KBM-7 (cell line): ENCODE results near the gene ABCB8.
"Not testable (repeated sequence)": the region's sequence is repeated elsewhere in the genome, so short reads cannot be mapped to it uniquely, and the experiment has no call there.

ENCODE experiments used
- DNase-seq: peaks from one replicate; pipeline ENCODE4 v3.0.0-alpha.2; 2015
- in situ Hi-C: fragments of 300-500 bp; cut with MboI; formaldehyde crosslinking; loops from 2 replicates; pipeline ENCODE4 v1.14.3; 2020; ENCODE audit warnings: low sequenced_read_pairs, low pct_unique_long_range_greater_than_20kb, mixed read lengths

Gene ABCB8

GRCh38 chr7:151027728-151028130, 521 bp upstream of the ABCB8 start:
- DNase-seq, in situ Hi-C loops: not testable (repeated sequence)

DNA sequence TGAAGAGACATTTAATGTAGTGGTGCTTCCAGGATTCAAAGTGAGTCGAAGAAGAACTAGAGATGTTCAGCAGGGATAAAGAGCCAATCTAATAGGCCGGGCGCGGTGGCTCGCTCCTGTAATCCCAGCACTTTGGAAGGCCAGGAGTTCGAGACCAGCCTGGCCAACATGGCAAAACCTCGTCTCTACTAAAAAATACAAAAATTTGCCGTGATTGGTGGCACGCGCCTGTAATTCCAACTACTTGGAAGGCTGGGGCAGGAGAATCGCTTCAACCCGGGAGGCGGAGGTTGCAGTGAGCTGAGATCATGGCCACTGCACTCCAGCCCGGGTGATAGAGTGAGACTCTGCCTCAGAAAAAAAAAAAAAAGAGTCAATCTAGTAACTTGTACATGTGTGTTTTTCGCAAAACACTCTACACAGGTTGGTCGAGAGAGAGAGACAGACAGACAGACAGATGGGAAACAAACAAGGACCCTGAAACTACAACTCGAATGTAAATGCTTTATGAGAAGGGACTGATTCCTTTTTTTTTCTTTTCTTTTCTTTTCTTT, 775 bp downstream of the ABCB8 start:
- in situ Hi-C loops = no loop called here
- DNase-seq = no peak

DNA sequence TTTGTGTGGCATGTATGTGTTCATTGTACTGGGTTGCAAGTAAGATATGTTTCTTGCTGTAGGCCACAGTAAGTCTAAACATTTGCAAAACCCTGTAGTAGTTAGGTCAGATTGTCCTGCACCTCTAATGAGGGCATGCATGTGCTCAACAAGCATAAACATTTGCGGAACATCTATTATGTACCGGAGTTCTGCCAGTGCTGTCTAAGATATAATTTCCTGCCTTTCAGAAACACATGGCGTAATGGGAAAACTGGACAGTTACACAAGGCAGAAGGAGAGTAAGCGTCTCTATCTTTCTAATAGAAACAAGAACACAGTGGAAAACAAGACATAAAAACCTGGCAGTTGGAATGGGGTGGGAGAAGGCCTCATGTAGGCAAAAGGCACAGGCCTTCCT, 2.8 kb downstream of the ABCB8 start:
- no peak for DNase-seq
- in situ Hi-C loops = no loop called here

- in situ Hi-C loops = no loop called here
- no peak for DNase-seq
Observed at GRCh38 chr7:151032936-151033863, 5.0 kb downstream of the ABCB8 start.

- no peak for DNase-seq
- in situ Hi-C loops = no loop called here
Observed at GRCh38 chr7:151033864-151034249, 5.6 kb downstream of the ABCB8 start.

- DNase-seq = no peak
- in situ Hi-C loops = no loop called here
Observed at GRCh38 chr7:151034312-151035025, 6.2 kb downstream of the ABCB8 start.

GRCh38 chr7:151035026-151035717, 6.9 kb downstream of the ABCB8 start:
- no peak for DNase-seq
- in situ Hi-C loops = no loop called here

DNA sequence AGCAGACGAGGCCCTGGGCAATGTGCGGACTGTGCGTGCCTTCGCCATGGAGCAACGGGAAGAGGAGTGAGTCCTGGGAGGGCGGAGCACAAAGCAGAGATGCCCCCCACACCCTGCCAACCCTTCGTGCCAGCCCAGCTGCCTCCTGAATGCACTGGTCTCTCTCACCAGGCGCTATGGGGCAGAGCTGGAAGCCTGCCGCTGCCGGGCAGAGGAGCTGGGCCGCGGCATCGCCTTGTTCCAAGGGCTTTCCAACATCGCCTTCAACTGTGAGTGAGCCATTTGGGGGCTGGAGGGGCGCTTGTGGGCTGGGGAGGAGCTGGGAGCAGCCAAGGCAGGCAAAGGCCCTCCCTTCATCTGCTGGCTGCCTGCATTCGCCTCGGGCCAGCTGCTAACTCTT, 7.7 kb downstream of the ABCB8 start:
- DNase-seq = no peak
- in situ Hi-C loops = no loop called here

GRCh38 chr7:151038951-151039849, 10.9 kb downstream of the ABCB8 start:
- DNase-seq = peak; percentile 75
- in situ Hi-C loops = no loop called here

GRCh38 chr7:151039850-151040548, 11.7 kb downstream of the ABCB8 start:
- no peak for DNase-seq
- in situ Hi-C loops = no loop called here

DNA sequence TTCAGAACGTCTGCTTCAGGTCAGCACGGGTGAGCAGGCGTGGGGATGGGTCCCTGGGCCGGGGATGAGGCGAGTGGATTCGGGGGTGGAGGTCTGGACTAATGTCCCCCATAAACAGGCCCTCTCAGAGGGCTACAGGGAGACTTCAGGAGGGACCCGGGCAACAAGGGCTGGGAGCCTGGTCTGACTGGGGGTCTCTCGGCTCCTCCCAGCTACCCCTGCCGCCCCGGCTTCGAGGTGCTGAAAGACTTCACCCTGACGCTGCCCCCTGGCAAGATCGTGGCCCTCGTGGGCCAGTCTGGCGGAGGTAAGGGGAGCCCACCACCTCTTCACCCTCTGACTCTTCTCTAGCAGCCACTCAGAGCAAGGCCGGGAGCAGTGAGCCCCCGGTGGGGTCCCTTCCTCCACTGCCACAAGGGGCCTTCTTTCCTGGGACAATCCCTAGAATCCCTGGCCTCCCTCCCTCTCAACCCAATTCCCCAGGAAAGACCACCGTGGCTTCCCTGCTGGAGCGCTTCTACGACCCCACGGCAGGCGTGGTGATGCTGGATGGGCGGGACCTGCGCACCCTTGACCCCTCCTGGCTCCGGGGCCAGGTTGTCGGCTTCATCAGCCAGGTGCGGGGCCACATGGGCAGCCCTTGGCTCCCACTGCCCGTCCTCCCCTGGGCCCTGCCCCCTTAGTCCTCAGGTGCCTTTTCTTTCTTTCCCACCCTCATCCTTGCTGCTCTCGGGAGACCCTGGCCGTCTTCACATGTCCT, 12.5 kb downstream of the ABCB8 start:
- DNase-seq = no peak
- in situ Hi-C loops = no loop called here

- in situ Hi-C loops, DNase-seq: not testable (repeated sequence)
Observed at GRCh38 chr7:151043449-151043848, 15.2 kb downstream of the ABCB8 start.

DNA sequence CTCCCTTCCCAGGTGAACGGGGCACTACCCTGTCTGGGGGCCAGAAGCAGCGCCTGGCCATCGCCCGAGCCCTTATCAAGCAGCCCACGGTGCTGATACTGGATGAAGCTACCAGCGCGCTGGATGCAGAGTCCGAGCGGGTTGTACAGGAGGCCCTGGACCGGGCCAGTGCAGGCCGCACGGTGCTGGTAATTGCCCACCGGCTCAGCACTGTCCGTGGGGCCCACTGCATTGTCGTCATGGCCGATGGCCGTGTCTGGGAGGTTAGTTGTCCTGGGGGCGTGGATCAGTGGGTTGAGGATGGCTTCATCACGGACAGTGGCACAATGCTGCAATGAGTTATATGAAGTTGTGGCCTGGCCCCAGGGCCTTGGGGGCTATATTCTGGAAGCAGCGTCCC, 15.7 kb downstream of the ABCB8 start:
- DNase-seq = no peak
- in situ Hi-C loops = no loop called here

DNA sequence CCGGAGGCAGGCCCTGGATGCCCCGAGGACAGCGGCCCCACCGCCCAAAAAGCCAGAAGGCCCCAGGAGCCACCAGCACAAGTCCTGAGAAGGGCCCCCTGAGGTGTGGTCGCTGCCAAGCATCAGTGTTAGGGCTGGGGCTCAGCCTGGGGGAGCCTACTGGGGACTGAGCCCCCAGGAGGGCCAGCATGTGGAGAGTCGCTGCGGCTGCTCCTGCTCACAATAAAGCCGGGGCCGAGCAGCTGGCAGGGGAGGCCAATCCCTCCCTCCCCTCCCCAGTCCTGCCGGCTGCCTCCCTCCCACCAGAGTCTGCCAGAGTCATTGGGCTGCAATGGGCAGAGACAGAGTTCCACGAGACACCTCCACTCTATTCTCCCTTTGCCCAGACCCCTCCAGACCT, 17.0 kb downstream of the ABCB8 start:
- in situ Hi-C loops = no loop called here
- DNase-seq = no peak

DNA sequence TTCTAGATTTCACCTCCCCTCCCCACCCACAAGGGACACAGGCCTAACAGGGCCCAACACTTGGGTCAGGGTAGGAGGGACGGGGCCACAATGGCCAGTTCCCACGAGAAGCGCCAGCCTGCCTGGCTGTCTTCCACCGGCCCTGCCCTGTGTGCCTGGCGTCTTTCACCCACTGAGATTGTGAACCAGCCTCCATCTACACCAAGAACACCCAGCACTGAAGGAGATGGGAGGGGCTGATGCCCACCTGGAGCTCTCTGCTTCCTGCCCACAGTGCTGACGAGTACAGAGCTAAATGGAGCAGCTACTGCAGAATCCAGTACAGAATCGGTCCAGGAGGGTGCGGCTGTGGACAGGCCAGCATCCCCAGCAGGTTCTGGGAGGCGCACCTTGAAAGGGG, 17.7 kb downstream of the ABCB8 start:
- DNase-seq = no peak
- in situ Hi-C loops = no loop called here

- in situ Hi-C loops = no loop called here
- no peak for DNase-seq
Observed at GRCh38 chr7:151046603-151047573, 18.6 kb downstream of the ABCB8 start.
